HG03045 (cell line): Measurements from ENCODE around the gene SHLD1.

ENCODE experiments used
- ATAC-seq: cut with Tn5 transposase; IDR thresholded peaks from one replicate; pipeline ENCODE4 v1.9.1; 2021; ENCODE audit warnings: mild to moderate bottlenecking, moderate library complexity; ENCODE audit not compliant: unreplicated experiment

Gene SHLD1

DNA sequence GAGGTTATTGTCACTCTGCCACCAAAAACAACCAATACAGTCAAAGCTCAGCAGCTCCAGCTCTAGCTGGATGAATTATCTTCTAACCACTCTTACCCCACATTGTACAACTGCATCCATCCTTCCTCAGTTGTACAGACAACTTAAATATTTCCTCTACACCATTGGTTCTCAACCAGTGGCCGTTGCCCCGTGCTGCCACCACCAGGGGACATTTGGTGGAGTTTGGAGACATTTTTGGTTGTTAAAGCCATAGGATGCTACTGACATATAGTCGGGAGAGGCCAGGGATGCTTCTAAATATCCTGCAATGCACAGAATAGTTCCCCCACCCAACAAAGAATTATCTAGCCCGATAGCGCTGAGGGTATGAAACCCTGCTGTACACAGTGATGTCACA lies 59.3 kb downstream of the SHLD1 start:
- ATAC-seq: no peak

DNA sequence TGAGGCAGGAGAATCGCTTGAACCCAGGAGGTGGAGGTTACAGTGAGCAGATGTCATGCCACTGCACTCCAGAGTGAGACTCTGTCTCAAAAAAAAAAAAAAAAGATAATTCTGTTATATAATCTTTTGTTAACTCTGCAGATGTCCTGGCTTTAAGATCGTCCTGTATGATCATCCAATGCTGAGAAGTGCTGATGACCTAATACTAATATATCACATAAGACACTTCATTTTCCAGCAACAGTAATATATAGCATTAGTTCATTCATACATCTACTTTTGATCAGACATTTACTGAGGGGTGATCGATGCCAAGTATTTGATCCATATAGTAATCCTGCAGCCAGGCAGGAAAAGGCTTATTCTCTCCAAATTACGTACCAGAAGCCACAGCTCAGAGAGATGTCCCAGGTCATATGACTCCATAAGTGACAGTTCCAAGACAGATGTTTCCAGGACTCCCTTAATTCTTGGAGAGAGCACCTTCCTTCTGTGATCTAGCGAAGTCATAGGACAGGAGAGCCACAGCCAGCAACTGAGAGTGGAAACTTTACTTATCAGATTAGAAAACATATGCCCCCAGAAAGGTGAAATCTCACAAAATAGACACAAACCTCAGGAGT lies 60.7 kb downstream of the SHLD1 start:
- no peak for ATAC-seq

DNA sequence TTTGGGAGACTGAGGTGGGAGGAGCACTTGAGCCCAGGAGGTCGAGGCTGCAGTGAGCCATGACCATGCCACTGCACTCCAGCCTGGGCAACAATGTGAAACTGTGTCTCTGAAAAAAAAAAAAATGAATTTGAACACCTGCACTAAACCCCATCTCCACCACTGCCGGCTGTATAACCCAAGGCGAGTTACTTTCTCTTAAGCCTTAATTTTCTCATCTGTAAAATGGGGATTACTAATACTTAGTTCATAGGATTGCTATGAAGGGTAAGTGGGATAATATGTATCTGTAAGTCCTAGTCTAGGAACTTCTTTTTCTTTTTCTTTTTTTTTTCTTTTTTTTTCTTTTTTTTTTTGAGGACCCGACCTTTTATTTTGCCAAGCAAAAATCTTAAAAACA lies 61.5 kb downstream of the SHLD1 start:
- ATAC-seq: no peak

DNA sequence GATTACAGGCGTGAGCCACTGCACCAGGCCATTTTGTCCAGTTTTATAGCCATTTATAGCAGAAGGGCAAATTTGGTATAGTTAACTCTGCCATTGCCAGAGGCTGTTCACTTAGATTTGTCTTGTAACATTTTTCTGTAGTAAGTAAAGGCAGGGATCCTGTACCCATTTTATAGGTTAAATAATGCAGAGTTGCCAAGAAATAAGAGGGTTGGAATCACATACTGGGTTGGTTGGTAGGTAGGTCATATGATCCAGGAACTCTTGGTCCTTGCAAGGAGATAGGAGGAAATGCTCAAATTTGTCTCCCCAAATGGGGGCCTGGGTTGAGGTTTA lies 68.1 kb downstream of the SHLD1 start:
- ATAC-seq: no peak

DNA sequence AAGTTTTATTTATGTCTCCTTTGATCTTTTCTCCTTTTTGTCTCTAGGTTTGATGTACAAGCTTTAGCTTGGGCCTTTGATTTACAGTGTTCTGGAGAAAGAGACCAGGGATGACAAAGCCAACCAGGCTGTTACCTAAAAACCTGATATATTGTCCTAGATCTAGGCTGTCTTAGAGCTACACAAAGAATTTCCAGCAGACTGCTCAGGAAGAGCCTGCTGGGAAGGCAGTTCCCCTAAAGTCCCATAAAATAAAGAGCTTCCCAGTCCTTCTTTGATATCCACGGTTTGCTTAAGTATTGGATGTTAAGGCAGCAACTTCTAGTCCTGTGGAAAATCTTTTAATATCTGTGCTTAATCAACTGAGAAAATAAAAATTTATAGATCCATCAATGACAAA lies 70.5 kb downstream of the SHLD1 start:
- ATAC-seq: no peak

DNA sequence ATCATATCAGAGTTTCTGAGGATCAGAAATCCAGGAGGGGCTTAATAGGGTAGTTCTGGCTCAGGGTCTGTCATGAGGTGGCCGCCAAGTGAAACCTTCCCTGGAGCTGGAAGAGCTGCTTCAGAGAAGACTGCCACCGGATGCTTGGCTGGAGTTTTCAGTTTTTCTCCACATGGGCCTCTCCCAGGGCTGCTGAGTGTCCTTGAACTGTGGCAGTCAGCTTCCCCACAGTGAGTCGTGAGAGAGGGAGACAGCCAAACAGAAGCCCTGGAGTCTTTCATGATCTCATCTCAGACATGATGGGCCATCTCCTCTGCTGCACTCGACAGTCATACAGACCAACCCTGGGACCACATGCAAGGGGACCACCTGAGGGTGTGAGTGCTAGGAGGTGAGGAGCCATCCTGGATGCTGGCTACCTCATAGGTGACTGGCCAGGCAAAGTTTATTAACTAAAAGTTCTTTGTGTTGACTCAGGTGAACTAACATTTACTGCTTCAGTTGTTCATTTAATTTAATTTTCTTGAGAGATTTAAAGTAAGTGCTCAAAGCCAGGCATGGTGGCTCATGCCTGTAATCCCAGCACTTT lies 71.5 kb downstream of the SHLD1 start:
- ATAC-seq: no peak

DNA sequence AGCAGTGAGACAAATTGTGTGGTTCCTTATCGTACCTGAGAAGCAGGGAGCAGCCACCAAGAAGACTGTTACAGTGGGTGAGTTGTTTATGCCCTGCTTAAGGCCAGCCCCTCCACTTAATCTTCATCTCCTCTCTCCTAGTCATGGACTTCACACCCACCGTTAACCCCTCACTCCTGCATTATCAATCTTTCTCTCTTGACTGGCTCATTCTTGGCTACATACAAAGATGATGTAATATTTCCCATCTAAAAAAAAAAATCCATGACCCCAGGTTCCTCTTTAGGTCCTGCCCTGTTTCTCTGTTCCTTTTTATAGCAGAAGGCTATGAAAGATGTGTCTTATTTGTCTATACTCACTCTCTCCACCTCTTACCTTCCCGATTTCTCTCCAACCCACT lies 72.4 kb downstream of the SHLD1 start:
- no peak for ATAC-seq

DNA sequence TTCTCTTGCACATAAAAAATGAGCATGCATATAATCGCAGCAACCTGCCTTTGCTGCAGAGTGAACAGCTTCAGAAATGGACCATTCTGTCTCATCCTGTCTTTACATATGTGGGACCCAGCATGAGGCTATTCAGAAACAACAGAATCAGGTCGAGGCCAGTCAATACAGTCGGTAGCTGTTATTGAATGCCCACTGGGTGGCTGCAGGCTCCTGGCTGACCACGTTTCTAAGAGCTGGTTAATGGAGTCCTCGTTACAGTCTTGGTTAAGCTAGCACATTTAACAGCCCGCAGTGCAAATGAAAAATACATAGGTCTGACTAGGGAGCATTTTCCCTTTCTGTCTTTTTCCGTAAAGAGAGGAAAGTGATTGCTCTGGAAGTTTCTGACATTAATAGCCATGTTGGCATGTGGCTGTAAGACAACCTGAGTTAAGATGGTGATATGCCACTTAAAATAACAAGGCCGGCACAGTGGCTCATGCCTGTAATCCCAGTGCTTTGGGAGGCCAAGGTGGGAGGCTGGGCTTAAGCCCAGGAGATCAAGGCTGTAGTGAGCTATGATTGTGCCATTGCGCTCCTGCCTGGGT lies 75.0 kb downstream of the SHLD1 start:
- ATAC-seq: no peak

DNA sequence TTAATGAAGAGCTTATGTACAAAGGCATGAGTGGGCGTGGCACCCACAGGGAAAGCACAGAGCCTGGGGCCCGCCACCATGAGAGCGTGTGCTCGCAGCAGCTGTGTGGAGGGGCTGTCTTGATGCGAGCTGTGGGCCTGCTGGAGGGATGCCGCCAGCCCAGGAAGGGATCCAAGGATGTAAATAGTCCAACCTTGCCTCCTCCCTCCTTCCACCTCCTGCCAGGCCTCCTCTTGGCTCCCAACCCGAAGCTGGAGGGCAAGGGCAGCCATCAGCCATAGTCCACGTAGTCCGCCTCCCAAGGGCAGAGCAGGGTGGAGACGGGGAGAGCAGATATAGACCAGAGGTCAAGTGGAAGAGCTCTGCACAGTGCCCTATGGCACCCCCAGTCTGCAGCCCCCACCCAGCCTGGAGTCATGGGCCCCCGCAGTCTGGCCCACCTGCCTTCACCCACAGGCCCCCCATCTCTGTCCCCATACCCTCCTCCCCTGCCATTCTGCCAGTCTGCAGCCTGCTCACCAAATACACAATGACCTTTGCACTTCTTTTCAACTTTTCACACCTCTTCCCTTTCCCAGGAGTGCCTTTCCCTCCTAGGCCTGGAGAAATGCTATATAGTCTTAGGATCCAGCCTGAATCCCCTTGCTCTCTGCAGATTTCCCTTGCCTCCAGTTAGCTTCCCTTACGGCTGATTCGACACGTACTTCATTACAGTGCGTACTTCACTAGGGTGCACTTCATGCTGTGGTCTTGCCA lies 77.1 kb downstream of the SHLD1 start:
- no peak for ATAC-seq

DNA sequence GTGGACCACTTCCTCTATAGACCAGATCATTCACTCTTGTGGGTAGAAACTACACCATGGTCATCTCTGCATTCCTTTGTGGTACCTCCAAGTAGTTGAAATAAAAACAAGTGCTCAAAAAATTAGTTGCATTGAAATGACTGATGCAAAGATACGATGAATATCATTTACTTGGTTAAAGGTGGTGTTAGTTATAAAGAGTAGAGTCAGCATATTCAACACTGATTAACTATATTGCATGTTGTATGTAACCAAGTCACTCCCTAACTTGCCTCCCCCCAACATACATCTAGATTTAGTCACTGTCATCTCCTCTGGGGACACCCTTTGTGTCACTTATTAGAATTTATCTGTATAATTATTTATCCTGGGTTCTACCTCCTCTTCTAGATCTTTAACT lies 77.7 kb downstream of the SHLD1 start:
- no peak for ATAC-seq

DNA sequence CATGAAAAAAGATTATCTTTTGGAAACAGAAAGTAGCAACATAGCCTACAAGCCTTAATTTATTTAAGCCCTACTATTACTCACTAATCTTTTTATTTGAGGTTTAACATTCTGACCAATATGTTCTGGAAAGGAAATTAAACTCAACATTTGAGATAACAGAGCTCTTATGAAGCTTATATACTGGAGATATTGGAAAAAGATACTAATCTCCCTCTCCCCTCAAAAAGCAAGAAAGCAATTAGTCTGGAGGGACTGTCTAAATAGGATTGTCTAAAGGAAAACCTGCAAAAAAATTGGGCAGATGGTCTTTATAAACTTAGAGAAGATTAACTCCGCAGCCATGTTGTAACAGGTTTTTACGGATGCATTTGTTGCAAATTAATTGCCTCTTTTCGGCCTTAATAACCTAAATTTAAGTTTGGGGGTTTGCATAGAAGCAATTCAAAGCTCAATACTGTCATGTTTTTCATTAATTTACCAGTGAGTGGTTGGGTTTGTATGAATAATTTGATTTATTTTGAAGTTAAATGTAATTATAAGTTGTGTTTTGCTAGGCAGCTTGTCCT lies 79.1 kb downstream of the SHLD1 start:
- no peak for ATAC-seq

DNA sequence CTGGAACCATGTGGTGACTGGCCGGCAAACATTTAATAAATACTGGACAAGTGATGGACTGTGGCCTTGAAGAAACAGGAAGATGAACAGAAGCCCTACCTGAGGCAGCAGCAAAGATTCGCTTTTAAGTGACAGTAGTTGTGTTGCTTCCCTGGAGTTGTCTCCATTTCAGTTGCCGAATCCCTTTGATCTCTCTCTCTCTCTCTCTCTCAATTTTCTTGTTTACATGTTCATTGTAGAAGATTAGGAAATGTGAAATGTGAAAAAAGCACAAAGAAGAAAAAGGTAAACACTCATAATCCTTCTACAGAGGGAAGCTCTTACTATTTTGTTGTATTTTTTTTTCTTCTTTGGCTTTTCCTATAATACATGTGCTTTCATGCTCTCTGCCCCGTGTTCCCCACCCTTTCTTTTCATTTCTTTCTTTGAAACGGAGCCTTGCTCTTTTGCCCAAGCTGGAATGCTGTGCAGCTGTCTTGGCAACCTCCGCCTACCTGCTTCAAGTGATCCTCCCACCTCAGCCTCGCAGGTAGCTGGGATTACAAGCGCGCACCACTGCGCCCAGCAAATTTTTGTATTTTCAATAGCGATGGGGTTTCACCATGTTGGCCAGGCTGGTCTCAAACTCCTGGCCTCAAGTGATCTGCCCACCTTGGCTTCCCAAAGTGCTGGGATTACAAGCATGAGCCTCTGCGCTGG lies 81.5 kb downstream of the SHLD1 start:
- no peak for ATAC-seq

DNA sequence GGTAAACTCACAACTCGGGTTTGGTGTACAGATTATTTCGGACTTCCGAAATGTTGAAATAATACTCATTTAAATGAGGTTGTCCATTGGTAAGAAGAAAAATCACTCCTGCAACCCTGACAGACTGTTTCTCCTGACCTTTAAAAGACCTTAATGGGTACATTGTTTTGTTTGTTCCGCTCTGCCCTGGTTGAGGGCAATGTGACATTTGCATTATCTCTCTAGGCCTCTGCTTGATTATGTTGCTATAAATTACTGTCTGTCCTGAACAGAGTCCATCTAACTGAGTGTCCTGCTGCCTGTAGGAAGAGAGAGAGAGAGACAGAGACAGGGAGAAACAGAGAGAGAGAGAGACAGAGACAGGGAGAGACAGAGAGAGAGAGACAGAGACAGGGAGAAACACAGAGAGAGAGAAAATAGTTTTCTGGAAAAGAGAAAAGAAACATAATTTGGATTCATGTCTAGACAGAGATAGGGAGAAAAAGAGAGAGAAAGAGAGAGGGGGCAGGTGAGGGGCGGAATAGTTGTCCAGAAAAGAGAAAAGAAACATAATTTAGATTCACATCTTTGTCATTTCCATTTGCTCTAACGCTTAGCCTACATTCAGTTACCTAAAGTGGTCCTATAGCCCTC lies 83.2 kb downstream of the SHLD1 start:
- no peak for ATAC-seq

DNA sequence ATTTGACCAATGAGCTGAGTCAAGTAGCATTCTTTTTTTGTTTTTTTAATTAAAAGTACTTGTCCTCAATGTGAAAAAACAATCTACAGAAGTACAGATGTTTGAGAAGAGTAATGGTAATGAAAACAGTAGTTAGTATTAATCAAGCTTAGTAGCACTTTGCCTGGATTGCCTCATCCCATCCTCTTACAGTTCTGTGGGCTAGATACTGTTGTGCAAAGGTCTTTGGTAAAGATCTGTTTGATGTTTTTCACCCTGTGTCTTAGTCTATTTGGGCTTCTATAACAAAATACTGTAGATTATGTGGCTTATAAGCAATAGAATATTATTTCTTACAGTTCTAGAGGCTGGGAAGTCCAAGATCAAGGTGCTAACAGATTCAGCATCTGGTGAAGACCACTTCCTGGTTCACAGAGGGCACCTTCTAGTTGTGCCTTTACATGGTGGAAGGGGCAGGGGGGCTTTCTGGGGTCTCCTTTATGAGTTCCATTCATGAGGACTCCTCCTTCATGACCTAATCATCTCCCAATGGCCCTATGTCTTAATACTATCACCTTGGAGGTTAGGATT lies 84.3 kb downstream of the SHLD1 start:
- no peak for ATAC-seq

DNA sequence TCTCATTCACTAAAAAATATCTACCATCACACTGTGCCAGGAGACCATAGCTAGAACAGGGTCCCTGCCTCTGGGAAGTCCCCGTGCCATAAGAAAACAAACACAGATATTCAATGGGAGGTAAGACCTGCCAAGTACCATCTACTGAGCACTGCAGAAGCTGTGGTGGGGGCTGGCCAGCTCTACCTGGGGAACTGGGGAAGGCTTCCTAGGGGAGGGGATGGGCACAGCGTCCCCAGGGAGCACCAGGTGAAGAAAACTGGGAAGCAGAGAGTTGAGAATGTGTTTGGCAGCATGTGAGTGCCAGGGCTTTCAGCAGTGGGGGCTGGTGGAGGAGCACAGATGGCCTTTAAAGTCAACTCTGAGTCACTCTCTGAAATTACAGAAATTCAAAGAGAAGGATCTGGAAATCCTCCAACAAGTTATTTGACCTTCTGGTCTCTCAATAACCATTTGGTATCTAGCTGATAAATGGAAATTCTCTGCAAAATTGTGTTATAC lies 85.2 kb downstream of the SHLD1 start:
- no peak for ATAC-seq

DNA sequence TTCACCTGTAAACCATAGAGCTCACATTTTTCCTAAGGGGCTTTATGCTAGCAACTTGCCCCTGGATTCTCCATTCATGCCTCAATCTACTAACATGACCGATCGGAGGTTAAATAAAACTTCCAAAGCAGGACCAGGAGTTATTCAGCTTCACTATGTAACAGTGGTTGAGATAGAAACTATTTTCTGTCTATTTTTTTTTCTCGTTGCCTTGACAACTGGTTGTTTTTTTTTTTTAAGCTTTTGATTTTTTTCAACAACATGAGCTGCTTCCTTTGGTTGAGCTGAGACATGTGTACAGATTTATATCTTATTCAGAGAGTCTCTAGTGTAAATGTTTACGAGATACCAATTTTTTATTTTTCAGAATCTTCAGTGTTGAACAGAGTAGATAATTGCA lies 85.7 kb downstream of the SHLD1 start:
- ATAC-seq: no peak

DNA sequence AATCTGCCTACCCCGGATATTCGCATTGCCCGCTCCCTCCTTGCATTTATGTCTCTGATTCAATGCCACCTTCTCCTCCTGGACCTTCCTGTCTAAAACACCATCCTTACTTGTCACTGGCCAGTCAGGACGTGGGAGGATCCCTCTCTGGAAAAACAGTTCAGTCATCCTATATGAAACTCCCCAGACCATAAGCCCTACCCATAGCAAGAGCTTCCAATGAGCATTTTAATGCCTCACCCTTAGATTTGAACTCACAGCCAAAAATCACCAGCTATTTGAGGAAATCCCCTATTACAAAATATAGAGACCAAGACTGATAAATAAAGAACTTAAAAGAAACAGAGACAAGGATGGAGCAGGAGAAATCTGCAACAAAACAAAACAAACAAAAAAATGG lies 86.4 kb downstream of the SHLD1 start:
- no peak for ATAC-seq

DNA sequence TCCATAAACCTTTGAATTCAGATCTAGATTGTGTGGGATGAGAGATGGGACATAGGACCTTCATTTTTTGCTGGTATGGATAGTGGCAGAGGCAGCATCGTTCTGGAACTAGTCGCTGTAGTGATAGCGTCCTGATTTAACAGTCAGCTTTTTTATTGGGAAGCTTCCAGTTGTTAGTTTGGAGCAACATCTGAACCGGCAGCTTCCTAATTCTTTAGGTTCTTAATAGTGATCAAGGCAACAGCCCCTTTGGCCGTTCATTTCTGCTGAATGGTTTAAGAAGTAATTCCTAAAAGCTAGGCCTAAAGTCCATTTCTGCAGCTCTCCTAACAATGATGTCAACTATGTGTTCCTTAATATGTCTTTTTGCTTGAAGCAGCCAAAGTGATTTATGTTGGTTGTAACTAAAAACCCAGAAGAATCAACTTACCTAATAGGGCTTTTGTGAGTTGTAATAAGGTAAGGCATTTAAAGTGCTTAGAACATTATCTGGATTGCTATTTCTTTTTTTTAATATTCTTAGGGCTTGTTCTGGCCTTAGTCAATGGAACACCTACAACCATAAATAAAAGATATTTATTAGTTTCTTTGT lies 90.3 kb downstream of the SHLD1 start:
- no peak for ATAC-seq

DNA sequence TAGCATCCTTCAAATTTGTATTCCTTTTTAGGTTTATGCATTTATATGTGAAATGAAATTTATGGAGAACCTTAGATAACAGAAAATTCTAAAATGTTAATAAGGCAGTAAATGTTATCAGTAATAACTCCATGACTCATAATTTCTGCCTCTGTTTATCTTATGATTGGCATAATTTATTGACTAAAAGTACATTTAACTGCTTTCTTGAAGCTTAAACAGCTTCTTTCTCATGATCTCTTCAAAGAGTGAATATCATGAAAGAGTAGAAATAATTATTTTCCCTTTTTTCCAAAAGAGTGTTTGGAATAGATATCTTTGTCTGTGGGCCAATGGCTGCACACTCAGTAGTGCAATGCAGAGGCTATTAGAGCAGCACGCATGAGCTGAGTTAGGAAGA lies 91.3 kb downstream of the SHLD1 start:
- ATAC-seq: no peak

DNA sequence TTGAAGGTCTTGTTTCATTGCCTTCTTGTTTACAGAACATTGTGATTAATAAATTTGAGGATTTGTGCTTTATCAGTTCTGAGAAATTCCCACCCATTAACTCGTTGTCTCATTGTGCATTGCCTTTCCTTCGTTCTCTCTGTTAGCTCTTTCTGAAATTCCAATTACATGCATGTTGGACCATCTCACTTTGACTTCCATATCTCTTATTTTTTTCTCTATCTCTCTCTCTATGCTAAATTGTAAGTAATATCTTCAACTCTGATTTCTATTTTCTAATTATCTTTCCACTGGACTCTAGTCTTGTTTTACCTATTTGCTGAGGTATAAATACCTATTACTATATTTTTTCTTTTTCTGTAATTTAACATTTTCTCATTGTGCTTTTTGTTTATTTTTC lies 92.3 kb downstream of the SHLD1 start:
- ATAC-seq: no peak
